GM21825 (cell line): ENCODE measurements around the gene C11orf65.

Experiments
- ATAC-seq: cut with Tn5 transposase; IDR thresholded peaks from one replicate; pipeline ENCODE4 v1.9.1; 2021; ENCODE audit warnings: mild to moderate bottlenecking, moderate library complexity; ENCODE audit not compliant: unreplicated experiment

C11orf65 gene, protein sequence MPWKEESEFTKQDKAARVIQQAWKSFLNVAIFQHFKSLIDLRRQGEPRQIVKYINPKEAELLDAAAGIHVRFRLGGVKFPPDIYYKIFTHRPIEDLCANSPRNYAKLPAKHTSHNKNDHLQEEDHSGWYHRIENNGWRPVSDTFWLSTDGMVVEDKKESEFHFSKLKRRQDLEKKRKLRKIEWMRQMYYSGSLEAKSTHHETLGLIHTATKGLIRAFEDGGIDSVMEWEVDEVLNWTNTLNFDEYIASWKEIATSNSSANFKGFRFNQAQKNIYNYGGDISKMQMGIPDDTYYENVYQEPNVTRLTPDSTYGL

DNA sequence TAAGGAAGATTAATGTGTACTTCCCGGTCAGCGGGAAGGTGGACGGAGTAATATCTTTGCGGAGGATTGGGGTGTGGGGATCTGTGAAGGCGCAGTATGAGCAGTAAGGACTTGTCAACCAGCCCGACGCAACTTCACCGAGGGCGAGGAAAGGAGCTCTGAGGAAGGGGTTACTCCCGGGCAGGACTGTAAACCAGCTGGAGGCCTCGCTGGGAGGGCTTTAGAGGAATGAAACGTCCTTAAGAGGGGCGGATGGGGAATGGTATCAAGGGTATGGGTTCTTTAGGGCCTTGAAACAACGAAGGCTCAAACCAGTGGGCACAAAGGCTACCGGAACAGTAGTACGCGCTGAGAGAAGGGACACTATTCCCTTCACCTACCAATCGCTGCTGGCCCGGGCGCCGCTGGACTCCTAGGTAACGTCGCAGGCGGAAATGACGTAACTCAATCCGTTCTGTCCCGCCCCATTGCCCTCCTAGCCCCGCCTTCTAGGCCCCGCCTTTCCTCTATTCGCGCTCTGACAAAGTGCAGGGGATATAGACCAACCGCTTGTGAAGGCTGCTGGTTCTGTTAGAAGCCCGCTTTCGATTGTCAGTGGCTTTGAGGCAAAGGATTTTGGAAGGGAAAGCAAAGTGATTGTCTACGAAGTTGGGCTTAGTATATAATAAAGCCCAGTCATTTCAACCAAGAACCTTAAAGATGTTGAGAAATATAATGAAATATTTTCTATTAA lies at the start of gene C11orf65:
C11orf65 (minus strand) TSS at position 439 of the 733 bp plus-strand sequence. CDS start 5,970 bp downstream, outside the sequence.
- peak; percentile 99 for ATAC-seq

DNA sequence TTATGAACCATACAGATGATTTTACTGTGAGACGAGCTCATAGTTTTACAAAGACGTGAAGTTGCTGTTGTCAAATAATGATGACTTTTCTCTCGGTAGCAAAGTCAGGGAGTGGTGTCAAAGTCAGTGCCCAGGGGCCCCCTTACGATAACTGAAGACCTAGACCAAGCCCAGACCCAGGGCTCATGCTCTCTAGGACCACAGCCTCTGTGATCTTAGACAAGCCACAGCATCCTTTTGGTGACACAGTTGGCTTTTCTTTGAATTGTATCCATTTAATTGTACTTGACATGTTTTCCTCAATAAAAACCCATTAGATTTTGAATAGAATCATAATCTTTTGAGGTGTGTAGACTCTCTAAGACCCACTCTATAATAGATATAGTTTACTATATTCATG lies 48.8 kb upstream of the C11orf65 start:
- no peak for ATAC-seq

DNA sequence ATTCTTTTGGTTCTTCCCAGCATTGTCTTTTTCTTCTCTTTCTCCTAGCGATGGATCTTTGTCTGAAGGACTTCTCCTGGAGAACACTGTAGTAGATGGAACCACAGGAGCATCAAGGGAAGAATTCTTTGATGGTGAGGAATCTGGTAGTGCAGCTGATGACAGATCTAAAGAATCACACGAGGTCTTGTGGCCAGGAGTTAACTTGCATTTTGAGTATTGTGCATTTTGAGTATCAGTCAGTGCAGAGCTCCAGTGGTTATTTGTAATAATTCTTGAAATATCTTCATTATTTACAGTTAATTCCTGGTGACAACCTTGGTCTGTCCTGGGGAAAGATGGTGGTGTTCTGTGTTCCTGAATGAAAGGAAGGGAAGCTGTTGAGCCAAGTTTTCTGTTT lies 45.4 kb upstream of the C11orf65 start:
- ATAC-seq = no peak

DNA sequence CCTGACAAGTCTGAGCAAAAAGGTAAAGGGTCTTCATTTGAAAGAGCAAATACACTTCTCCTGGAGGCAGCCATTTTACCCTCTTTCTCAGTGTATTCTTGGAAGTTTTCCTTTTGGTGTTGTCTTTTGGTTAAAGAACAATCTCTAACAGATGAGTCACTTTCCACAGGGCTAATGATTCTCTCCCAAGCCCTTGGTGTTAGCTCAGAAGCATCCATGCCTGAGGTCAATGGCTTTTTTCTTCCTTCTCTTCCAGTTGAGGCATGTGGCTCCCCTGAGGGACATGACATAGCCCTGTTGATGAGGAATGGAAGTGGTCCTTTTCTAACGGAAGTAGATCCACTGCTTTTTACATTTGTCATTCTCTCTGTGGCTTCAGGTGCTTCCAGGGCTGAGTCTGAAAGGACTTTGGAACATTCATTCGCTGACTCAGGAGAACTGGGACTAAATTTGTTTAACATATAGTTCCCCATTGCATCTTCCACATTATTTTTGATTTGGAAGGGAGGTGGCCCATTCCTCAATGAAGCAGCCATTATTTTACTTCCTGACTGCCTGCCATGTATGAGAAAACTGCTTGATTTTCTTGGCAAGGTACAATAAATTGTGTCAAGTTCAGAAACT lies 44.6 kb upstream of the C11orf65 start:
- no peak for ATAC-seq

DNA sequence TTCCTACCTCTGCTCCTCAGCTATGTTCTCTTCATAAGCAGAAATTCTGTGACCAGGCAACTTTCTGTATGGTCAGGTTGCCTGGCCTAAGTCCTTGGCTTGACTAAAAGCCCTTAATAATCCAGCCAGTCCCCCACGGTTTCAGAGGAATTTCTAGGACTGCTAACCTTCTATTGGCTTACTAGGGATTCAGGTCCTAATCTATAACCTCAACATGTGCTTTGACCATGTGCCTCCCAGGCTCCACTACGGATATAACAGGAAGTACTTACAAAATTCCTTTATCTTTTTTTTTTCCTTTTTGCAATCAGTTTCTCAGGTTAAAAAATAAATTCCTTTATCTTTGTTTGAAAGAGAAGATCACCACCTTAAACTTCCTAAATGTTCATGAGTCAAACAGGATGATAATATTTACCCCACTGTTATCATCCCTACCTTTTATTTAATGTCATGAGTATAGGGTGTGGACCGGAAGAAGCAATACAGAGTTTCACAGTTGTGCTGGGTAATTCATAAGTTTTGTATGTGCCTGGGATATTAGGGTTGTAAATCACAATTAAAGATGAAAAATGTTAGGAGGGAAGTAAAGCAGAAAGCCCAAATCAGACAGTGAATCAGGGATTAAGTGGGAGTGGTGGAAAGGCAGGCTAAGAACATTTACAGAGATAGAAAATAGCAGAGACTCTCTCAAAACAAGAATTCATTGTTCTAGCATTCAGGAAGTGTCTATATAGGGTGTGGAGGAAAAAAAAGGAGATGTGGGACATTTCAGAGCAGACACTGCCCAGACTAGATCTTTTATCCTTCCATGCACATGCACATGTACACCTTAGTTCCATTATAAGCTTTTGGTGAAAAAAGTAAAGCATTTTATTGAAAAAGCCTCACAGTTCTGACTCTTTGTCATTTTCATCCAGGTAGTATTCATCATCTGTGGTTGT lies 41.6 kb upstream of the C11orf65 start:
- ATAC-seq = no peak

DNA sequence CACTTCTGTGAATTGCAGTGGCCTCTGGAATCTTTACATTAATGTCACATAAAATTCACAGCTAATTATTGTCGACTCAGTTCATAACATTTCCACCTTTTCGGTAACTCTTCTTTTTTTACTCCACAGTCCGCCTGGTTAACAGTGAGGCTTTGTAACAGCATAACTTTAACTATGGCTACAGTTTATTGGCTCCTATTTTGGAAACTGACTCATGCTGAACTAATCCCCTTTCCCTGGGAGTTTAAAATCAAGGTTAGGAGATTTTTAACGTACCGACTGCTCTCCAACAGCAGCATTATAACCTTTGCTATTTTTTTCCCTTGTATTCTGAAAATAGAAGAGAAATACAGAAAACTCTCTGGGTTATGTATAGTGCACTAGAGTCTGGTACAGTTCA lies 34.1 kb upstream of the C11orf65 start:
- ATAC-seq = no peak

DNA sequence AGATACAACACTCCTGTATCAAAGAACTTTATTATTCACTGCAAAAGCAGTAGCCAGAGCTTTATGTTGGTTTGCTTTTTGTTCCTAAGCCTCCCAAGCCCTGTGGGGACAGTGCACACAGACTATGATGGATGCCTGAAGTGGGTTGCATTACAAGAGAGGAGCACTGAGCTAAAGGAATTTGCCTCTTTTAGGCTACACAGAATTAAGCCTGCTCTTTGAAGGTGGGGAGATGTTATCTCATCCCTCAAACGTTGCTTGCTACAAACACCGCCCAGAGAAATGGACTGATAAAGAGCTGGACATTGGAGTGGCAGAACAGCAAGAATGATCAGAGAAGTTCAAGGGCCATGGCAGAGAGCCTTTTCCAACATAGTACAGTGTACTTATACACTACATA lies 33.4 kb upstream of the C11orf65 start:
- no peak for ATAC-seq

DNA sequence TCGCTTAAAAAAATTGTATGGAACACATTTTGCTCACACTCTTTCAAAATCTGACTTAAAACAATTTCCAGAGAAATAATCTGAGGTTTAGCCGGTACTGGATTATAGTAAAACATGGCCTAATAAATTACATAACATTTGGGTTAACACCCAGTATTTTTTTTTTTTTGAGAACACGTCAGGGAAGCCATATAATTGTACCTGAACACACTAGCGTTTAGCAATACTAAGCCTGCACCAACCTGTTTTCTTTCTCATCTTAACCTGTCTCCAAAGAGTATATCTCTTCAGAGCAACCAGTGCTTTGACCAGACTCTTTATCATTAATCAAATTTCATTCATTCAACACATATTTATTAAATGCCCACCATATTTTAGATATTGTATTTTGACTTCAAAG lies 32.8 kb upstream of the C11orf65 start:
- no peak for ATAC-seq

DNA sequence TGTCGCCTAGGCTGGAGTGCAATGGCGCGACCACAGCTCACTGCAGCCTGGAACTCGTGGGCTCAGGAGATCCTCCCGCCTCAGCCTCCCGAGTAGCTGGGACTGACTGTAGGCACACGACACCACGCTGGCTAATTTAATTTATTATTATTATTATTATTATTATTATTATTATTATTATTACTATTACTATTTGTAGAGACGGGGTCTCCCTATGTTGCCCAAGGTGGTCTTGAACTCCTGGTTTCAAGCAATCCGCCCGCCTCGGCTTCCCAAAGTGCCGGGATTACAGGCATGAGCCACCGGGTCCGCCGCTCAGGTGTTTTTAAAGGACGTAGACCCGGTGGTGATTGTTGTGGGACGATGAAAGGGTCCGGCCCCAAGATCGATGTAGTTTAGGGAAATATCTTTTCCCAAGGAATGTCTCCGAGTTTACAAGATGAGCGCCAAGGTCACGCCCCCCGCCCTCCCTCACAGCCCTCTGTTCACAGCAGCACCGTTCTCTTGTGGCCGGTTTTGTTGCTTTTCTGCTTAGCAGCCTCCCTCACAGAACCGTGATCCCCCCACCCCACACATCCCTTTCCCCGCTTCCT lies 31.6 kb upstream of the C11orf65 start:
- no peak for ATAC-seq

DNA sequence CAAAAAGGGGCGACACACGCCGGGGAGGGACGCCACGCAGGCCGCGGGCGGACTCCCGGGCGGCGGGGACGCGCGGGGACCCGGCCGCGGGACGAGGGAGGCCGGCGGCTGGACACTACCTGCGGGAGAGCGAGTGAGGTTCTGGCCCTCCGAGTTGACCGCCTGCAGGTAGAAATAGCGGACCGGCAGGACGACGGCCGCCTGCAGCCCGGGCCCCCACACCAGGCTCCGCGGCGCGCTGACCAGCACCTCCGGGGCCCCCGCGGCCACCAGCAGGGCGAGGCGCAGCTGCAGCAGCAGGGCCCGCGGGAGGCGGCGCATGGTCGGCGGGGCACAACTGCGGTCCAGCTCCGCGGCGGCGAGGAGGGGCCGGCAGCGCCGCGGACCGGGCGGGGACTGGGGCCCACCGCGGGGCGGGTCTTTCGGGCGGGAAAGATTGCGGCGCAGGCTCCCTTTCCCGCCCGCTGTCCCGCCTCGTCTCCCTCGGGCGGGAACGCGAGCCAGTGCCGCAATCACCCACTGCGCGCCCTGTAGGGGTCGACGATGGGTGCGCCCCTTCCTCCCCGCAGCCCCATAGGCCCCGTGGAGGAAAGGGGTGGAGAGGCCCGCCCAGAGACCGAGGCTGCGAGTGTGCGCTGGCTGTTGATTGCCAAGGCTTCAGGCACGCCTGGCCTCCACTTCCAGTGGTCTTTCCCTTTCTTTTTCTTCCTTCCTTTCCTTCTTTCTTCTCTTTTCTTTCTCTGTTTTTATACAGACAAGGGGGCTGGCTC lies 30.9 kb upstream of the C11orf65 start, which contains the start of gene POGLUT3:
POGLUT3 (minus strand) TSS at position 339 of the 770 bp plus-strand sequence; CDS start at position 321, 18 bp downstream.
- ATAC-seq = peak; percentile 51

DNA sequence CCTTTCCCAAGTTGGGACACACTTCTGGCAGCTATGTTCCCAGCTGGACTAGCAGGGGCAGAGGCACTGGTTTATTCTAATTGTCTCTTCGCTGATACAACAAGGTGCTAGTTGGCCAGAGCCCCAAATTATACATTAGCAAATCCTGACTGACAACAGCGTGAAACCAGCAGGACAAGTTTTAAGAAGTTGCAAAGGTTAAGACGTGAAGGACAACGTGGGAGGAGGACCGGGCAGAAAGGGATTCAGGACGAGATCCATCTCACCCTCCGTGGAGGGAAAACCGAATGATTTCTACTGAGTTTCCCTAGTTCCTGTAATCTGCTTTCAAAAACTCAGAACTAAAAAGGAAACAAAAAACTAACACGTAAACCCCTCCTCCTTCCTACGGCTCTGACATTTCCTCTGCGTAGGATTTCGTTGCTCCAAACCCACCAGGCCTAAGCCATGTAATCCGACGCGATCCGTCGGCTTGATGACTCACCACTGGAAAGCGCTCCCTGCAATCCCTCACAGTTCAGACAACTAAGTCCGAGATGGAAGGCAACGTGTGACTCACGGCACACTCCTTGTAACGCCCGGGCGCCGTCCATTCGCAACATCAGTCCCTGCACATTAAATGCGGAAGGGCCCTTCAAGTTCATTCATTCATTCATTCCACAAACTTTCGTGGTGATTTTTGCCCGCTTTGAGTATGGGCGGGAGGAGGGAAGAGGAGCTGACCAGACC lies 30.2 kb upstream of the C11orf65 start:
- peak; percentile 70 for ATAC-seq

DNA sequence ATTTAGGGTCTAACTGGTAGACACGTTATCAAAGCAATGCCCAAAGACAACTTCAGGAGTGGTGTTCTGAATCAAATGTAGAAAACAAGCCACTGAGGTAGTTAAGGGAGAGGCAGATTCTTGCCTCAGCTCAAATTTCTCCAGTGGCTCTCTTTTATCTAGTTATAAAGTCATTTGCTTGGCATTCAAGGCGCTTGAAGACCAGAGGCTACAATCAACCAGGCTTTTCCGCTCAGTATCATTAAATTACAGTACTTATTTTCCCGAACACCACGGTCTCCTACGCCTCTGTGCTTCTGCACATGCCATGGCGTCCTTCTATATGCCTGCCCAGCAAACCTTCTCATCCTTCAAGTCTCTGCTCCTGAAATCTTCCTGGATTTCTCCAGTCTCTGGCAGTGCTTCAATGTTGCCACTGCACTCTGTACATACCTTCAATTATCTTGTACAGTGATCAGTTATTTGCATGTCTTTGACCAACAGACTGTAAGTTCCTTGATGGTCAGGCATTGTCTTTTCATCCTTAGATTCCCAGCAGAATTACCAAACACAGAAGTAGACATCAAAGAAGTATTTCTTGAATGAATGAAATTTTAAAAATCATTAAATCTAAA lies 29.4 kb upstream of the C11orf65 start:
- no peak for ATAC-seq

DNA sequence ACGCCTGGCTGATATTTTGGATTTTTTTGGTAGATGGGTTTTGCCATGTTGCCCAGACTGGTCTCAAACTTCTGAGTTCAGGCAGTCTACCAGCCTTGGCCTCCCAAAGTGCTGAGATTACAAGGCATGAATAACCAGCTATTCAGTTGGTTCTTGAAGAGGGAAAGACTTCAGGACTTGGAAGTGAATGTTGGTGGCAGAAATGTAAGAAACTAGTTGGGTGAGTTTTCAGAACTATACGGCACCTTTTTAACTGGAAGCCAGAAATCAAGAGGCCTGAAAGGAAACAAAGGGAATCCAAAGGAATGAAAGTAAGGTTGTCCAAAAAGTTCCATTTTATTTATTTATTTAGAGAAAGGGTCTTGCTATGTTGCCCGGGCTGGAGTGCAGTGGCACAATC lies 28.0 kb upstream of the C11orf65 start:
- ATAC-seq = no peak

DNA sequence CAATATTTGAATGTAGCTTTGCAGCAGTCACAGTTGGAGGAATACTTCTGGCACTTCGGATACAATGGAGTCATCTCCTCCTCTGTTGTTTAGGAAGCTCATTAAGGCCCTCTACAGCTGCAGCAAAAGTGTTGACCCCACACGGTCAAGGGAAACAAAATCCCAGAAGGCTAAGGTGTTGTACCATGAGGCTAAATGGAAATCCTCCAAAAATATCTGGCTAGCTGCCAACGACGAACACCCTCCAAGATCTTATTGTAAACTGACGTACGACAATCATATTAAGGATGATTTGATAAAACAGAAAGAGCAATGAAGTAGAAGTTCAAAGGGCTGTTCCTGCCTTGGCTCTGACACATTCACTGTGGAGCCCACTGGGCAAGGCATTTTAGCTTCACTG lies 26.9 kb upstream of the C11orf65 start:
- ATAC-seq = no peak

DNA sequence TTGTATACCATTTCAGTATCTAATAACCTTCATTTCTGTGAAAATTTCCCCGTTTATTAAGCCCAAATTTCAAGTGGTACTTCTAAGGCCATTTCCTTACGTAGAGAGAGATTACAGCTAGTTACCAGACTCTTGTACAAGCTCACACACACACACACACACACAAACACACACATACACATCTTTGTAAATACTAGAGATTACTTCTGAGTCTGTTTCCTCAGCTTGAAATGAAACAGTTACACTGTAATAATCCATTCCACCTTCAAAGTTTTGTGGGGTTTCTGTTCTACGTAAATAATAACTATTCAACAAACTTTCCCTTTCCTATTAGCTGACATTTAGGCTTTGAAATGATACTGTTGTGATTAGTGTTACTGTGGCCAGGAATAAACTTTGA lies 24.6 kb upstream of the C11orf65 start:
- no peak for ATAC-seq

DNA sequence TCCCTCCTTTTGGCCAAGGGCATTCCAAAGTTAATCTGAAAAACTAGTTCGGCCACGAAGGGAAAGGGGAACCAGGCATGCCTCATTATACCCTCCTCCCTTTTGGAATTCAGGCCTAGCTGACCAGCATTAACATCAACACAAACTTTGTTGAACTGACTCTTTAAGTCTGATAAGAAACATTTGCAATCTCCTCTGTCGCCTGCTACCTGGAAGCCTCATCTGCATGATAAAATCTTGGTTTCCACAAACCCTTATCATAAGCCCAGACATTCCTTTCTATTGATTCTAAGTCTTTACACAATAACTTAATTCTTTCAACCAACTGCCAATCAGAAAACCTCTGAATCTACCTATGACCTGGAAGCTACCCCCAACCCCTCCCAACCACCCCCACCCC lies 19.5 kb upstream of the C11orf65 start:
- no peak for ATAC-seq

DNA sequence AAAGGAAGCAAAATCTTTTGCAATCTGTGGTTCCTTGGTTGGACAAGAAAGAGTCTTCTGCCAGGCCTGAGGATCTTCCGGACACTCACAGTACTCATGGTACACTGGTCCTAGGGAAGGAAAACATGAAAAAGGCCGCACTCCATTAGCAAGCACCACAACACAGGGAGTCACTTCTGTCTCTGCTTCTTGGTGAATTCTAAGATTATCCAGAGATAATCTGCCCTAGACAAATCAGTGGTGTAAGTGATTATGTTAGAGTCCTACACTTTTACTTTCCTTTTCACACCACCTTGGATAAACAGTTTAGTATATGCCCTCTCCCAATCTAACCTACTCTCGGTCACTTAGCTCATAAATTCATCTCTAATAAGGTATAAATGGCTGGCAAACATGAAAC lies 19.0 kb upstream of the C11orf65 start:
- no peak for ATAC-seq

DNA sequence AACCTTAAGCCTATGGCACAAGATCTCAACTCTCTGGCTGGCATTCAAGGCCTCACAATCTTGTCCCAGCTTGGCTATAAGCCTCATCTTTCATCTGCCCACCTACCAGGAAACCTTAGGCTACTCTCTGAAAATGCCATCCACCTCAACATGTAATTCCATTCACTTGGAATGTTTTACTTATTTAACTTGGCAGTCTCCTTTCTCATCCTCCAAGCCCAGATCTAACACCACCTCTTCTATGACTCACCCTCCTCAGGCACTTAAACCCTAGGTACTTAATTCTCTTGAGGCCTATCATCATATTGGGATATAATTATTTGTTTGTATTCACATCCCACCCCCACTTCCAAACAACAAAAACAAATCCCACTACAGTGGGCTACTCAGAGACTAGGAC lies 15.8 kb upstream of the C11orf65 start:
- no peak for ATAC-seq
